HL-60/S4 (cell line): ENCODE data around the gene RPTOR.

Experiments used
- in situ Hi-C: fragments of 300-500 bp; cut with MboI; formaldehyde crosslinking; loops from 2 replicates; pipeline ENCODE4 v1.14.3; 2022; ENCODE audit warnings: low sequenced_read_pairs

RPTOR gene

DNA sequence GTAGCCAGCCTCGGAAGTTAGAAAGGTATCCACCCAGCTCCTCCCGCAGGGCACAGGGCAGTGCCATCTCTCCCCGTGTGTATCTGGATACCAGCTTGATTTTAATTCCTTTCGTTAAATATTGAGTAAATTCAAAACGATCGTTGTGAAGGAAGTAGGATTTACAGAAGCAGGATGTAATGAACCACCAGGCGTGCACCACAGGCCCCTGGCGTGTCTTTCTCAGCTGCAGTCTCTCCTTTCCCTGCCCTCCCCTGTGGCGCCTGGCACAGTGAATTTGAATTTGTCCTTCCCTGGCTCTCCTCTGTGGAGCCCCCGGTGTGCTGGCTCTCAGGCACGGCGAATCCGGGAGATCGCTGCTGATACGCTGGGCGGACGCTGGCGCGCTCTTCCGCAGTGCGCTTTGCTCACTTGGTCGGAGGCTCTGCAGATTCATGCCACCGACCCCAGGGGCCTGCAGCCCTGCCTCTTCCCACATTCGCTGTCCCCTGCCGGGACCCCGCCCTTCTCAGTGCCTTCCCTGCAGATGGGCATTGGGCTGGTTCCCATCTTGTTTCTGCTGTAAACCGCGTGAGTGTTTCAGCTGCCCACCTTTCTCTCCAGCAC, 164.6 kb downstream of the RPTOR start:
- in situ Hi-C loops, result no loop called here

- in situ Hi-C loops, result no loop called here
Measured at GRCh38 chr17:80710714-80711302, 166.2 kb downstream of the RPTOR start.

- in situ Hi-C loops, result no loop called here
Measured at GRCh38 chr17:80712089-80712488, 167.5 kb downstream of the RPTOR start.

GRCh38 chr17:80712606-80713005, 168.0 kb downstream of the RPTOR start:
- in situ Hi-C loops, result no loop called here

GRCh38 chr17:80716986-80717719, 172.5 kb downstream of the RPTOR start:
- in situ Hi-C loops, result no loop called here

DNA sequence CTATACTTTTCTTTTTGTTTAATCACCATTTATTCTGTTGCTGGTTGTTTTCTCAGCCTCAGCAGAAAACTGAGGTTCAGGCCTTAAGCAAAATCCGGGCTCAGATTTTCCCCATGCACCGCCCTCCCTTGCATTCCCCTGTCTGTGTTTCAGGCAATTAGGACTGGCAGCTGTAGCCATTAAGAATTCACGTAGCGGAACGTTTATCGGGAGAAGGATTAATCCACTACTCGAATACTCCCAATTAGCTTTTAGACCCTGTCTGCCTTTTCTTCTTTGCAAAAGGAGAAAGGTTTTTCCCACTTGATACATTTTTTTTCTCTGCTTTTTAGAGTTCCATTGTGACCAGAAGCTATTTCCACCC, 173.1 kb downstream of the RPTOR start:
- in situ Hi-C loops, result no loop called here

DNA sequence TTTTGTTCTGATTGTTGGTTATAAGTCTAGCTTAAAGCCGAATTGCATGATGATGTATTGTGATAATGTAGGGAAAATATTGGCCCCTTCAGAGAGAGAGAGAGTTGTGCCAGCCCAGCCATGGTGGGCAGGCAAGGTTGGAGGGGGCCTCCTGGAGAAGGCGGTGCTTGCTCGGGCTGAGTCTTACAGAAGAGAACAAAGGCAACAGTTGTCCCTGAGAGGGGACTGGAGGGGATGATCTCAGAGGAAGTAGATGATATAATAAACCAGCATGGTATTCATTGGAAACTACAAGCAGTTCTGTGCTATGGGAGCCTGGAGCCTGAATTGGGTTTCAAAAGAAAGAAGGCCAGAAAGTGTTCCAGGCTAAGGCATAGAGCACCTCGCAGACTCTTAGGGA, 173.8 kb downstream of the RPTOR start:
- in situ Hi-C loops, result no loop called here

DNA sequence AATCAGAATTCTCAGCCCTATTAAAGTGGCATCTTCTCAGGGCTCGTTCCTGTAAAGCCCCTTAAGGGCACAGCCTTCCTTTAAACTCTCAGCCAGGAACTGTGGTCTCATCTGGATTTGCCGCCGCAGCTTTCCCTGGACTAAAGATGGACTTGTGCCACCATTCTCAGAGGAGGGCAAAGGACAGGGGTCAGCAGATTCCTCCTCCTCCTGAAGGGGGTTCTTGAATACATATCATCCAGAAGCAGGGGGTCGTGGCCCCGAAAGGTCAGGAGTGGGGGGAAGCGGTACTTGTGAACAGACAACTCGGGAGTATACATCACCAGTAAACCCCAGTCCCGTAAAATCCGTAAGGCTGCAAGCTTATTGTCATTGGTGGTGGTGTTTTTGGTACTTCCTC, 174.8 kb downstream of the RPTOR start:
- in situ Hi-C loops, result no loop called here

GRCh38 chr17:80720610-80721577, 176.3 kb downstream of the RPTOR start:
- in situ Hi-C loops, result no loop called here

DNA sequence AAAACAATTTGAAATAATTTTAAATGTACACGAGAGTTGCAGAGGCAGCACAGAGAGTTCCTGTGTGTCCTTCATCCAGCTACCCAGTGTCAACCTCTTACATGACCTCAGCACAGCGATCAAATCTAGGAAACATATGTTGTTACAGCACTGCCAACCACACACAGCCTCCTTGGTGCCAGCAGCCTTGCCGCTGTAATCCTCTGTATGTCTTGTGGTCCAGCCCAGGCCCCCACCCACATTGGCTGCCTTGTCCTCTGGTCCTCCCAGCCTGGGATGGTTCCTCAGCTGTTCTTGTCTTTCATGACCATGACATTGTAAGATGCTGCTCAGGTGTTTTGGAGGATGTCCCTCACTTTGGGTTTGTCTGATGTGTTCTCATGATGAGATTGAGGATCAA, 178.0 kb downstream of the RPTOR start:
- in situ Hi-C loops, result no loop called here

DNA sequence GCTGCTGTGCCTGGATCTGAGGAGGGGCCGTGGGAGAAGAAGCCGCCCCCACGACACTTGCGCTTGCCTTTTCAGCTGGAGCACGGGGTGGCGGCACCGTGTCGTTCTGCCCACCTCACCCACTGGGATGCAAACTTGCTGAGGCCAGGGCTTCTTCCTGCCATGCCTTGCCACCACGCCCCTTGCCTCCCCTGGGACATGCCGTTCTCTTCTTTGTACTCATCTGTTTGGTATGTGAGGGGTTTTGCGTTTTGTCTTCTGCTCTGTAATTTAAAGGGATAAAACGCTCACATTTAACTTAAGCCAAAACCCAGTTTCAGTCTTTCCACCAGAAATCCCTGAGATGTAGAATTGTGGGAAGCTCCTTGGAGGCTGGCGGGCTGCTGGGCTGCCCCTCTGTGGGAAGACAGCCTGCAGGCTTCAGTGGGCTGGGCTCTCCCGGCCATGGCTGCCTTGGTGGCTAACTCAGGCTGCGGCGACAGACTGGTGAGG, 180.2 kb downstream of the RPTOR start:
- in situ Hi-C loops, result no loop called here

- in situ Hi-C loops, result no loop called here
Measured at GRCh38 chr17:80725517-80725916, 180.9 kb downstream of the RPTOR start.

GRCh38 chr17:80726558-80727408, 182.1 kb downstream of the RPTOR start:
- in situ Hi-C loops, result no loop called here

GRCh38 chr17:80727409-80727755, 182.7 kb downstream of the RPTOR start:
- in situ Hi-C loops, result no loop called here

DNA sequence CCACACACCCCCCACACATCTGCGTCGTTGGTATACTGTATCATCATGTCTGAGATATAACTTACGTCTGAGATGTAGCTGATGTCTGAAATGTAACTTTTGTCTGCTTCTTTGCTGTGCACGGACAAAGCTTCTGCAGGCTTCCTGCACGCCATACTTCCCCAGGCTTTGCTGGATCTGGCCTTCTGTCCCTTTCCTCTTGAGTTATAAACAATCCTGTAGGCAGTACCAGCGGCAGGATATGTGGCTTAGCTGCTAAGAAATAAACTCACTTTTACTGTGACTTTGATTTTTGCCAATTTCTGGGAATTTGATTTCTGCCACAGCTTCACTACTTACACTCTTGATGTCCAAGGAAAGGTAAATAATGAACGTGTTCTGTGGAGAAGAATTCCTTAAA, 184.4 kb downstream of the RPTOR start:
- in situ Hi-C loops, result no loop called here

DNA sequence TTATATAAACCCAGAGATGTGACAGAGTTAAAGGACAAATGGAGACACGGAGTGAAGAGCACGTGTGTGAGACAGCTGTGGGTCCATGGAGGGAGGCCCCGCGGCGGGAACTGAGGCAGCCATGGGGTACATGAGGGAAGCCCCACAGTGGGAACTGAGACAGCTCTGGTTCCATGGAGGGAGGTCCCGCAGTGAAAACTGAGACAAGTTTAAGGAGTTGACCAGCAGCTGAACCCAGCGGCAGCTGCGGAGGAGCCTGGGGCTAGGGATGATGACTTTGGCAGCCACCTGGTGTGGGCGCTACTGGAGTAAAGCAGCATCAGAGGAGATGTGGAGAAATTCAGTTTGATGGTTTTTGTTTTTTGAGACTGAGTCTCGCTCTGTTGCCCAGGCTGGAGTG, 185.1 kb downstream of the RPTOR start:
- in situ Hi-C loops, result no loop called here

- in situ Hi-C loops, result no loop called here
Measured at GRCh38 chr17:80730739-80731138, 186.1 kb downstream of the RPTOR start.

- in situ Hi-C loops, result no loop called here
Measured at GRCh38 chr17:80731323-80731722, 186.7 kb downstream of the RPTOR start.

GRCh38 chr17:80732268-80732667, 187.6 kb downstream of the RPTOR start:
- in situ Hi-C loops, result no loop called here
